OCI-LY1 (cell line): Measurements from ENCODE around the gene SPOCD1.

Experiments
- H2AFZ ChIP-seq: fragments of 200-600 bp; sonication (generic), shearing (Covaris generic); 2 replicates; pipeline ENCODE4 v1.6.0; 2014; ENCODE audit warnings: antibody characterized with exemption, mild to moderate bottlenecking, low read length
- H3F3A ChIP-seq: fragments of 200-600 bp; sonication (generic), shearing (Covaris generic); 2 replicates; pipeline ENCODE4 v1.6.0; 2014; ENCODE audit warnings: mild to moderate bottlenecking, antibody characterized with exemption, low read length, moderate library complexity; ENCODE audit not compliant: insufficient read depth
- H3K27ac ChIP-seq: fragments of 200-600 bp; sonication (generic); 2 replicates; pipeline ENCODE4 v1.5.1; 2014; ENCODE audit warnings: low read length, mixed run types, mild to moderate bottlenecking, low read depth; ENCODE audit not compliant: poor library complexity, severe bottlenecking
- H3K27me3 ChIP-seq: fragments of 200-600 bp; sonication (generic); 2 replicates; pipeline ENCODE4 v1.6.0; 2014; ENCODE audit warnings: antibody characterized with exemption, mild to moderate bottlenecking, low read length, moderate library complexity; ENCODE audit not compliant: insufficient read depth
- H3K36me3 ChIP-seq: fragments of 200-600 bp; sonication (generic); 2 replicates; pipeline ENCODE4 v1.6.1; 2014; ENCODE audit warnings: mild to moderate bottlenecking, antibody characterized with exemption, low read length, moderate library complexity, mixed read lengths; ENCODE audit not compliant: insufficient read depth
- H3K4me1 ChIP-seq: fragments of 200-600 bp; sonication (generic); 2 replicates; pipeline ENCODE4 v1.5.1; 2014; ENCODE audit warnings: mild to moderate bottlenecking, low read length, moderate library complexity; ENCODE audit not compliant: insufficient read depth, severe bottlenecking
- H3K4me2 ChIP-seq: fragments of 200-600 bp; sonication (generic), shearing (Covaris generic); 2 replicates; pipeline ENCODE4 v1.6.1; 2014; ENCODE audit warnings: low read length
- H3K4me3 ChIP-seq: fragments of 200-600 bp; sonication (generic); 2 replicates; pipeline ENCODE4 v1.5.1; 2014; ENCODE audit warnings: low read length, low read depth, mild to moderate bottlenecking, mixed read lengths; ENCODE audit not compliant: poor library complexity, severe bottlenecking
- H3K79me2 ChIP-seq: fragments of 200-600 bp; shearing (Covaris generic); 2 replicates; pipeline ENCODE4 v1.6.1; 2016; ENCODE audit warnings: mixed run types, low read length, mixed read lengths; ENCODE audit not compliant: insufficient read depth
- H3K9ac ChIP-seq: fragments of 200-600 bp; sonication (generic), shearing (Covaris generic); 2 replicates; pipeline ENCODE4 v1.6.1; 2014; ENCODE audit warnings: mild to moderate bottlenecking, low read length, mixed read lengths
- H3K9me2 ChIP-seq: fragments of 200-600 bp; sonication (generic), shearing (Covaris generic); 2 replicates; pipeline ENCODE4 v1.6.1; 2014; ENCODE audit warnings: low read depth, mild to moderate bottlenecking, low read length, mixed read lengths
- H3K9me3 ChIP-seq: fragments of 200-600 bp; shearing (Covaris generic); 2 replicates; pipeline ENCODE4 v1.6.1; 2014; ENCODE audit warnings: low read length, mixed read lengths
- H4K20me1 ChIP-seq: fragments of 200-600 bp; sonication (generic), shearing (Covaris generic); 2 replicates; pipeline ENCODE4 v1.6.0; 2016; ENCODE audit warnings: mild to moderate bottlenecking, low read length; ENCODE audit not compliant: insufficient read depth
- EZH2 ChIP-seq: fragments of 200-600 bp; sonication (generic), shearing (Covaris generic); IDR thresholded peaks from 2 replicates; pipeline ENCODE4 v1.8.0; 2017; ENCODE audit warnings: borderline replicate concordance, mixed run types, mild to moderate bottlenecking, antibody characterized with exemption, low read length, moderate library complexity, mixed read lengths
- TF ChIP-seq, protein P1 (sequence below): fragments of 200-600 bp; sonication (generic), shearing (Covaris generic); IDR thresholded peaks from 2 replicates; pipeline ENCODE4 v1.5.1; 2017; ENCODE audit warnings: mild to moderate bottlenecking, antibody characterized with exemption, low read length, moderate library complexity, mixed read lengths

The SPOCD1 gene

DNA sequence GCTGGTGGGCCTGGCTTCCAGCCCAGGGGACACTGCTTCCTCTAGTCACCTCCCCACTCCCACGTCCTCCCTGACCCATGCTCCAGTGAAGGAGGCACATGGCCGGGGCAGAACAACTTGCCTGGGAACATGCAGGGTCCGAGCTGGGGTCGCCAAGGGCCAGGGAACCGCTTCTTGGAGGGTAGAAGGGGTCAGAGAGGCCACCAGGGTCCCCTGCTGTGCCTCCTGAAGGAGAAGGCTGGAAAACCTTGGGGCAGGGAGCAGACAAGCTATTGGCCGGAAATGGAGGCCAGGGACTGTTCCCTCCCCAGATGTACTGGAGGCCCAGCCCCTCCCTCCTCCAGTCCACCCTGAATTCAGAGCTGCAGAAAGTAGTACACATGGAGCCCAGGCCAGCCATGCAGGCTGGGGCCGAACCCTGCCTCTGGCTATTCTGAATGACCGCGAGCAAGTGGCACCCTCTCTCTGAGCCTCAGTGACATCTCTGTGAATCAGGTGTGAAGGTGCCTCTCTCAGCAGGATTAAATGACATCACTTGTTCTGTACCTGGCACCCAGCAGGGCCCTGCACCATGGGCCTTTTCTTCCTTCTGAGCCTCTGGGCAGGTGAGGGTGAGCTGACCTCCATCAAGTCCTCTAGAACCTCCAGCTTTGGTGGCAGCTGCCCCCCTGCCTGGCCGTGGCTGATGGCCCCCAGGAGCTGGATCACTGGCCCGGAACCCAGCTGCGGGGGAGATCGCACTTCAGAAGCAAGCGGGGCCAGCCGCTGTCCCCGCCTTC, 15.7 kb downstream of the SPOCD1 start:
- Histone ChIP-seq H3F3A (no peaks in the 10 kb centered on the region), H3K27ac (no peak overlapping the region), H3K4me3 (no peak overlapping the region), H3K27me3 (0 out of 2 replicates have a peak, but pooled peaks cover 10% of the 10 kb centered on the region), H3K4me2 (no peak overlapping the region), H3K36me3 (no peaks in the 10 kb centered on the region), H2AFZ (no peak overlapping the region), H3K79me2 (no peaks in the 10 kb centered on the region), H3K4me1 (peaks cover 5% of the 10 kb centered on the region), H3K9ac (no peak overlapping the region), H4K20me1 (no peaks in the 10 kb centered on the region), H3K9me2 (no peaks in the 10 kb centered on the region), H3K9me3 (no peaks in the 10 kb centered on the region)
- no peak for TF ChIP-seq EZH2
- TF ChIP-seq, protein P1, sequence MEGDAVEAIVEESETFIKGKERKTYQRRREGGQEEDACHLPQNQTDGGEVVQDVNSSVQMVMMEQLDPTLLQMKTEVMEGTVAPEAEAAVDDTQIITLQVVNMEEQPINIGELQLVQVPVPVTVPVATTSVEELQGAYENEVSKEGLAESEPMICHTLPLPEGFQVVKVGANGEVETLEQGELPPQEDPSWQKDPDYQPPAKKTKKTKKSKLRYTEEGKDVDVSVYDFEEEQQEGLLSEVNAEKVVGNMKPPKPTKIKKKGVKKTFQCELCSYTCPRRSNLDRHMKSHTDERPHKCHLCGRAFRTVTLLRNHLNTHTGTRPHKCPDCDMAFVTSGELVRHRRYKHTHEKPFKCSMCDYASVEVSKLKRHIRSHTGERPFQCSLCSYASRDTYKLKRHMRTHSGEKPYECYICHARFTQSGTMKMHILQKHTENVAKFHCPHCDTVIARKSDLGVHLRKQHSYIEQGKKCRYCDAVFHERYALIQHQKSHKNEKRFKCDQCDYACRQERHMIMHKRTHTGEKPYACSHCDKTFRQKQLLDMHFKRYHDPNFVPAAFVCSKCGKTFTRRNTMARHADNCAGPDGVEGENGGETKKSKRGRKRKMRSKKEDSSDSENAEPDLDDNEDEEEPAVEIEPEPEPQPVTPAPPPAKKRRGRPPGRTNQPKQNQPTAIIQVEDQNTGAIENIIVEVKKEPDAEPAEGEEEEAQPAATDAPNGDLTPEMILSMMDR = no peak

DNA sequence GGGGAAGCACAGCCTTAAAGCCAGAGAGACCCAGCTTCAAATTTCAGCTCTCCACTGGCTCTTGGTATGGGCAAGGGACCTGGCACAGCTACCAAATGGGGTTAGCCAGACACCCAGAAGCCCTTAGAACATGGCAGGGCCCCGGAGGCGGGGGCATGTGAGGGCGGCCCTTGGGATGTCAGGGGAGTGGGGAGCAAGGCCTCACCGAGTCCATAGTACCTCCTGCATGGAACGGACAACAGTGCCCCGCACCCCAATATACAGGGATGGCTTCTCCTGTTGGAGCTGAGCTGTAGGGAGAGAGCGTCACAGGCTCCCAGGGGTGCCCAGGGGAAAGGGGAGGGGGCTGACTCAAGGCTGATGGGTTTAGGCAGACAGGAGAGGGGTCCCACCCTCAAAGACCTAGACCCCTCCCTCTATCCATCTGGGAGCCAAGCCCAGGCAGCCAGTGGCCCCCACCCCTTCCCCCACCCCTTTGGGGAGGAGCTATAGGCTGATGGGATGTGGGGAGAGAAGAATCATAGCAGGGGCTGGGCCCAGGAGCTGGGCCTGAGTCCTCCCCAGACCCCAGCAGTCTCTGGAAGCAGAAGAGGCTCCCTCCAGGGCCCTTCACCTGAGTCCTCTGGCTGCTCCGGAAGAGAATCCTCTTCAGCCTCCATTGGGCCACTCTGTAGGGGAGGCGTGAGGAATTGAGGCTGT, 16.5 kb downstream of the SPOCD1 start:
- peaks cover 5% of the 10 kb centered on the region for H3K4me1 ChIP-seq
- no peaks in the 10 kb centered on the region for H3K79me2 ChIP-seq
- H3K4me3 ChIP-seq = no peak overlapping the region
- H3K9me2 ChIP-seq = no peaks in the 10 kb centered on the region
- H3K27ac ChIP-seq = no peak overlapping the region
- no peaks in the 10 kb centered on the region for H3K9me3 ChIP-seq
- no peak overlapping the region for H3K4me2 ChIP-seq
- H3K27me3 ChIP-seq = 0 out of 2 replicates have a peak, but pooled peaks cover 10% of the 10 kb centered on the region
- no peaks in the 10 kb centered on the region for H4K20me1 ChIP-seq
- no peaks in the 10 kb centered on the region for H3K36me3 ChIP-seq
- H3K9ac ChIP-seq = no peak overlapping the region
- H2AFZ ChIP-seq = no peak overlapping the region
- TF ChIP-seq EZH2 = no peak
- TF ChIP-seq, protein P1 = no peak
- H3F3A ChIP-seq = no peaks in the 10 kb centered on the region

DNA sequence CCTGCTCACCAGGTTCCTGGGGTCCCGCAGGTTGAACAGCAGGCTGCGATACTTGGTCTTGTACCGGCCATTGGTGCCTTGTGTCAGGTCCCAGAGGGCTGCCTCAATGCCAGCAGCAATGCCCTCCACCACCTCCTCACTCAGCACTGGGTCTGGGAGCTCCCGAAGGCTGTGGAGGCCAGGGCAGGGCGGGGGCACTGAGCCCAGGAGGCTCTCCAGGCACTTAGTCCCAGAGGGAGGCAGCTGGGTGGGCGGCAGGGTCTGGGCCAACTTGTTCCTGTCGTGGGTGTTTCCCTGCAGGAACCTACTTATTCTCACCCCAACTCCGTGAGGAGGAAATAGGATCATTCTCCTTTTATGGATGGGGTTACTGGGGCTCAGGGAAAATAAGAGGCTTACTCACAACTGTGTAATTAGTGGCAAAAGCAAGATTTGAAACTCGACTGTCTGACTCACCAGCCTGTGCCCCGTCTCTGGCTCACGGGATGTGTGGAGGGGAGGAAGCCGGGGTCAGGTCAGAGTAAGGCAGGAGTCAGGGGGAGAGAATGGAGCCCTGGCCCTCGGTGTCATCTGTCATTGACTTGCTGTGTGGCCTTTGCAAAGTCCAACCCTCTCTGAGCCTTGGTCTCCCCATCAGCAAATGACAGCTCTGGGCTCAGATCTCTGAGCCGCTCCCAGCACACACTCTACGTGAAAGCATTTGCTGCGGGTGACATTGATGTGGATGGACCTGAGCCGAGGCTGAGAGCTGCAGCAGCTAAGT, 17.2 kb downstream of the SPOCD1 start:
- Histone ChIP-seq H3K79me2 (no peaks in the 10 kb centered on the region), H4K20me1 (no peaks in the 10 kb centered on the region), H3K27ac (no peak overlapping the region), H3K4me2 (no peak overlapping the region), H3K4me3 (no peak overlapping the region), H3K4me1 (peaks cover 5% of the 10 kb centered on the region), H2AFZ (no peak overlapping the region), H3F3A (no peaks in the 10 kb centered on the region), H3K9me3 (no peaks in the 10 kb centered on the region), H3K9me2 (no peaks in the 10 kb centered on the region), H3K27me3 (0 out of 2 replicates have a peak, but pooled peaks cover 10% of the 10 kb centered on the region), H3K9ac (no peak overlapping the region), H3K36me3 (no peaks in the 10 kb centered on the region)
- TF ChIP-seq, protein P1 = no peak
